Subcutaneous abdominal adipose tissue (tissue), 5 donors: Measurements from ENCODE around the gene PITX3.
"Not testable (repeated sequence)": the region's sequence is repeated elsewhere in the genome, so short reads cannot be mapped to it uniquely, and the experiment has no call there.

ENCODE experiments used
- H3K27ac ChIP-seq: one replicate; pipeline ENCODE4 v1.7.0; 2013; ENCODE audit warnings: low read depth, mild to moderate bottlenecking, inconsistent platforms, low read length, moderate library complexity
- H3K27me3 ChIP-seq, 5 donors: one replicate each; pipeline ENCODE4 v1.7.0; 2013; ENCODE audit warnings: low read length in 5 of 5, inconsistent platforms in 1 of 5; ENCODE audit not compliant: control insufficient read depth in 5 of 5, insufficient read depth in 4 of 5
- H3K36me3 ChIP-seq, 5 donors: one replicate each; pipeline ENCODE4 v1.7.0; 2013; ENCODE audit warnings: low read length in 5 of 5; ENCODE audit not compliant: control insufficient read depth in 5 of 5, insufficient read depth in 5 of 5
- H3K4me1 ChIP-seq, 5 donors: one replicate each; pipeline ENCODE4 v1.7.0; 2013; ENCODE audit warnings: low read length in 5 of 5, mild to moderate bottlenecking in 3 of 5, moderate library complexity in 1 of 5; ENCODE audit not compliant: control insufficient read depth in 5 of 5, insufficient read depth in 5 of 5
- H3K4me3 ChIP-seq, 5 donors: one replicate each; pipeline ENCODE4 v1.7.0; 2013; ENCODE audit warnings: low read length in 5 of 5, low read depth in 1 of 5
- H3K9ac ChIP-seq, 5 donors: one replicate each; pipeline ENCODE4 v1.7.0; 2013; ENCODE audit warnings: low read length in 5 of 5, mild to moderate bottlenecking in 4 of 5, moderate library complexity in 3 of 5
- H3K9me3 ChIP-seq, 5 donors: one replicate each; pipeline ENCODE4 v1.7.0; 2013; ENCODE audit warnings: low read length in 5 of 5; ENCODE audit not compliant: control insufficient read depth in 5 of 5
- donor health status: healthy.
- donor health status: healthy.
- donor health status: healthy.
- donor health status: healthy.
- donor health status: healthy.

Gene PITX3

GRCh38 chr10:102219370-102219769 is 21.9 kb downstream of the PITX3 start:
- Histone ChIP-seq H3K4me3 (no peak overlapping the region), H3K27ac (no peak overlapping the region), H3K4me1 (no peaks in the 10 kb centered on the region), H3K36me3 (no peaks in the 10 kb centered on the region), H3K27me3 (no peaks in the 10 kb centered on the region), H3K9ac (no peak overlapping the region), H3K9me3 (no peaks in the 10 kb centered on the region)

- not testable (repeated sequence) for H3K27me3 ChIP-seq, H3K4me1 ChIP-seq, H3K36me3 ChIP-seq, H3K9ac ChIP-seq, H3K27ac ChIP-seq, H3K4me3 ChIP-seq, H3K9me3 ChIP-seq
Observed at GRCh38 chr10:102213599-102213998, 27.7 kb downstream of the PITX3 start.

- no peaks in the 10 kb centered on the region for H3K36me3 ChIP-seq
- no peak overlapping the region for H3K9ac ChIP-seq
- no peak overlapping the region for H3K27ac ChIP-seq
- H3K4me3 ChIP-seq: no peak overlapping the region
- H3K27me3 ChIP-seq: no peaks in the 10 kb centered on the region
- no peaks in the 10 kb centered on the region for H3K9me3 ChIP-seq
- peaks cover 2 to 23% (median 13%) of the 10 kb centered on the region in 5 donors for H3K4me1 ChIP-seq
Observed at GRCh38 chr10:102211615-102212299, 29.6 kb downstream of the PITX3 start.

GRCh38 chr10:102208311-102209035 is 32.8 kb downstream of the PITX3 start:
- peaks cover 2 to 23% (median 13%) of the 10 kb centered on the region in 5 donors for H3K4me1 ChIP-seq
- H3K36me3 ChIP-seq: no peaks in the 10 kb centered on the region
- peak overlapping the region in 1 of 5 donors; percentile 9 for H3K4me3 ChIP-seq
- H3K27me3 ChIP-seq: no peaks in the 10 kb centered on the region
- peak overlapping the region; percentile 77 for H3K27ac ChIP-seq
- H3K9me3 ChIP-seq: peaks cover 0 to 10% (median 8%) of the 10 kb centered on the region in 5 donors
- peak overlapping the region in 3 of 5 donors; percentile 42 to 59 (median 57) for H3K9ac ChIP-seq

GRCh38 chr10:102202386-102202785 is 38.9 kb downstream of the PITX3 start:
- no peaks in the 10 kb centered on the region for H3K36me3 ChIP-seq
- H3K4me1 ChIP-seq: peaks cover 0 to 3% (median 0%) of the 10 kb centered on the region in 5 donors
- no peaks in the 10 kb centered on the region for H3K27me3 ChIP-seq
- no peak overlapping the region for H3K4me3 ChIP-seq
- no peak overlapping the region for H3K27ac ChIP-seq
- H3K9me3 ChIP-seq: peaks cover 0 to 10% (median 8%) of the 10 kb centered on the region in 5 donors
- H3K9ac ChIP-seq: no peak overlapping the region

GRCh38 chr10:102200751-102201640 is 40.3 kb downstream of the PITX3 start:
- H3K9me3 ChIP-seq: peaks cover 0 to 10% (median 8%) of the 10 kb centered on the region in 5 donors
- H3K4me1 ChIP-seq: no peaks in the 10 kb centered on the region
- H3K36me3 ChIP-seq: no peaks in the 10 kb centered on the region
- no peak overlapping the region for H3K9ac ChIP-seq
- no peak overlapping the region for H3K4me3 ChIP-seq
- no peaks in the 10 kb centered on the region for H3K27me3 ChIP-seq
- no peak overlapping the region for H3K27ac ChIP-seq

- no peak overlapping the region for H3K9ac ChIP-seq
- no peaks in the 10 kb centered on the region for H3K9me3 ChIP-seq
- no peaks in the 10 kb centered on the region for H3K4me1 ChIP-seq
- H3K36me3 ChIP-seq: no peaks in the 10 kb centered on the region
- H3K4me3 ChIP-seq: no peak overlapping the region
- no peak overlapping the region for H3K27ac ChIP-seq
- H3K27me3 ChIP-seq: no peaks in the 10 kb centered on the region
Observed at GRCh38 chr10:102198027-102198426, 43.3 kb downstream of the PITX3 start.

GRCh38 chr10:102196893-102197292 is 44.4 kb downstream of the PITX3 start:
- H3K27ac ChIP-seq: no peak overlapping the region
- H3K4me3 ChIP-seq: no peak overlapping the region
- H3K27me3 ChIP-seq: peaks cover 0 to 3% (median 0%) of the 10 kb centered on the region in 5 donors
- H3K36me3 ChIP-seq: no peaks in the 10 kb centered on the region
- H3K9me3 ChIP-seq: peaks cover 0 to 2% (median 0%) of the 10 kb centered on the region in 5 donors
- no peak overlapping the region for H3K9ac ChIP-seq
- H3K4me1 ChIP-seq: peaks cover 0 to 5% (median 0%) of the 10 kb centered on the region in 5 donors

- peaks cover 0 to 5% (median 0%) of the 10 kb centered on the region in 5 donors for H3K4me1 ChIP-seq
- H3K27me3 ChIP-seq: peaks cover 0 to 3% (median 0%) of the 10 kb centered on the region in 5 donors
- H3K4me3 ChIP-seq: no peak overlapping the region
- H3K9me3 ChIP-seq: peaks cover 0 to 3% (median 0%) of the 10 kb centered on the region in 5 donors
- H3K9ac ChIP-seq: no peak overlapping the region
- H3K27ac ChIP-seq: no peak overlapping the region
- H3K36me3 ChIP-seq: no peaks in the 10 kb centered on the region
Observed at GRCh38 chr10:102195296-102195870, 45.9 kb downstream of the PITX3 start.
